HG02970 (cell line): ENCODE measurements around the gene GJB6.

ENCODE experiments used
- ATAC-seq: cut with Tn5 transposase; IDR thresholded peaks from one replicate; pipeline ENCODE4 v1.9.1; 2021; ENCODE audit warnings: mild to moderate bottlenecking, moderate library complexity, moderate number of reproducible peaks; ENCODE audit not compliant: unreplicated experiment, low FRiP score

The GJB6 gene

GRCh38 chr13:20190481-20191310 lies 41.4 kb downstream of the GJB6 start:
- no peak for ATAC-seq

GRCh38 chr13:20190076-20190475 lies 42.0 kb downstream of the GJB6 start:
- ATAC-seq: no peak

- ATAC-seq: no peak
These were observed 43.2 kb downstream of the GJB6 start for GRCh38 chr13:20188667-20189553.

DNA sequence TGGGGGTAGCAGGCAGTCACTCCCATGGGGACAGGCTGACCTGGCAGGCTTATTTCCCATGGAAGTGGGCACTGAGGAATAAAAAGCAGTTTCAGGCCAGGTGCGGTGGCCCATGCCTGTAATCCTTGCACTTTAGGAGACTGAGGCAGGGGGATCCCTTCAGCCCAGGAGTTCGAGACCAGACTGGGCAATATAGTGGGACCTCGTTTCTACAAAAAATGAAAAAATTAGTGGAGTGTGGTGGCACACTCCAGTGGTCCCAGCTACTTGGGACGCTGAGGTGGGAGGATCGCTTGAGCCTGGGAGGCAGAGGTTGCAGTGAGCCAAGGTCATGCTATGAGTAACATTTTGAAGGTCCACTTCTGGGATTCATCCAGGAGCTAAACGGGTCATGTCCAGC lies 45.3 kb downstream of the GJB6 start:
- ATAC-seq: no peak

DNA sequence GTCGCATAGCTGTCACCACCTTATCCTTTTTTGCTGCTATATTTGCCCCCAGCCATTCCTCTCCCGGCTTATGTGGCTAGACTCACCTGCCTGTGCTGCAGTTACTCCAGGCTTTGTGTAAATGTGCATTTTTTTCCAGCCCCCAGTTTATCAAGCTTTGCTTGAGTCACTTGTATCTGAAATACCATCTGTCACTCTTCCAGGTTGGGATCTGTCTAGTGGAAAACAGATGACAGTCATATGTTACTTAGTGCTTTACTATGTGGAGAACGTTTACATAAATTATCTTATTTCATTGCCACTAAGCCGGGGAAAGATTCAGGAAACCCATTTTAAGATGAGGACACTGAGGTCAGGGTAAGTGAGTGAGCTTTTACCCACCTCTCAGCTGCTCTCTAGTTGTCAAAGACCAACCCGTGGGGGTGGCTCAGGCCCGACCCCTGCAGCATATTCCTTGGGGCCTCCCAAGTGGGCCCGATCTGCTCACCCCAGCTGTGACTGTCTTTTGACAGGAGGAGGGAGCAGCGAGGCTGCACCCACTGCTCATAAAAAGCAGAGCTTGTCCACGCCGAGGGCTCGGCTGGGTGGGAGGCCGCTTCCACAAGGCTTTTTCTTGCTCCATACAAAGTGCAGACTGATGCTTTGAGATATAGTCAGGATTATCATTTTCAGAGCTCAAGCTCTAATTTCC lies 46.6 kb downstream of the GJB6 start:
- ATAC-seq: no peak

DNA sequence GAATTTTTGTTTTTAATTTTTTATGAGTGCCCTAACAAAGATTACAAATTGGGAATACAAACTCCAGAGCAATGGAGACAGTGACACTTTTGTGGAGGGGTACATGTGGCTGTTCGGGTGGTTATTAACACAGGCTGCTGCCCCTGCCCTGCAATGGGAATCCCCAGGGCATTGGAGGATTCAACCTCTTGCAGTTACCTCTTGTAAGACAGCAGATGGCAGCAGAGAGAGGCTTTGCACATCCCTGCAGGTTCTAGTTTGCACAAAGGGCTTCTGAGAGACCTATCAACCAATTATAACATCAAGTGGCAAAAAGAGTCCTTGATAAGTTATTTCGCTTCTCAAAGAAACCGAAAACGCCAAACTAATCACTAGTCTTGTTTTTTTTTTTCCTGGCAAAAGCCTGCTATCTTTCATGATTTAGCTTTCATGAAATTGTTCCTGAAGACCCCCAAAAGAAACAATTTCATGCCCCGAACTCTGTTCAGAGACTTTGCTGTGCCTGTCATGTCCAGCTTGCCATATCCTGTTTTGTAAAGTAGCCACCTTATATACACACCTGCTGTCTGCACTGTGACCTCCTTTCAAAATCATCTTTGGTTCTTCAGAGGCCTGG lies 49.8 kb downstream of the GJB6 start:
- no peak for ATAC-seq

DNA sequence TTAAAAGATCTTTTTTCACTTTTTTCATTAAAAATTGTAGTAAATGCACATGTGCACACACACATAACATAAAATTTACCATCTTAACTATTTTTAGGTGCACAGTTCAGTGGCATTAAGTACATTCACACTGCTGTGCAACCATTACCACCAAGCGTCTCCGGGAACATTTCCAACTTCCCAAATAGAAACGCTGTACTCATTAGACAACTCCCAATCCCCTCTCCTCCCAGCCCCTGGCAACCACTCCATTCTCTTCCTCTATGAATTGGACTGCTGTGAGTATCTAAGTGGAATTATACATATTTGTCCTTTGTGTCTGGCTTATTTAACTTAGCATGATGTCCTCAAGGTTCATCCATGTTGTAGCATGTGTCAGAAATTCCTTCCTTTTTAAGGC lies 50.9 kb downstream of the GJB6 start:
- no peak for ATAC-seq

DNA sequence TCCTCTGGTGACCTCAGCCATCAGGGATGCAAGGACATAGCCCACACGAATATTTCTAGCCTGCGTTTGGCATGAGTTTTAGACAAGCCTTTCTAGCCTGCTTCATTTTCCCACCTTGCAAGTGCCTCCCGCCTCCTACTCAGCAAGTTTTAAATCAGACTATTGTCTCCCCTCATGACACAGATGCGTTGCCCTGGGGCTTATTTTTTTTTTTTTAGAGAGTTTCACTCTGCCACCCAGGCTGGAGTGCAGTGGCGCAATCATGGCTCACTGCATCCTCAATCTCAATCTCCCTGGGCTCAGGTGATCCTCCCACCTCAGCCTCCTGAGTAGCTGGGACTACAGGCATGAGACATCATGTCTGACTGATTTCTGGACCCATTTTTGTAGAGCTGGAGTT lies 54.0 kb downstream of the GJB6 start:
- ATAC-seq: no peak

- ATAC-seq: no peak
These were observed 54.9 kb downstream of the GJB6 start for GRCh38 chr13:20177049-20177831.

DNA sequence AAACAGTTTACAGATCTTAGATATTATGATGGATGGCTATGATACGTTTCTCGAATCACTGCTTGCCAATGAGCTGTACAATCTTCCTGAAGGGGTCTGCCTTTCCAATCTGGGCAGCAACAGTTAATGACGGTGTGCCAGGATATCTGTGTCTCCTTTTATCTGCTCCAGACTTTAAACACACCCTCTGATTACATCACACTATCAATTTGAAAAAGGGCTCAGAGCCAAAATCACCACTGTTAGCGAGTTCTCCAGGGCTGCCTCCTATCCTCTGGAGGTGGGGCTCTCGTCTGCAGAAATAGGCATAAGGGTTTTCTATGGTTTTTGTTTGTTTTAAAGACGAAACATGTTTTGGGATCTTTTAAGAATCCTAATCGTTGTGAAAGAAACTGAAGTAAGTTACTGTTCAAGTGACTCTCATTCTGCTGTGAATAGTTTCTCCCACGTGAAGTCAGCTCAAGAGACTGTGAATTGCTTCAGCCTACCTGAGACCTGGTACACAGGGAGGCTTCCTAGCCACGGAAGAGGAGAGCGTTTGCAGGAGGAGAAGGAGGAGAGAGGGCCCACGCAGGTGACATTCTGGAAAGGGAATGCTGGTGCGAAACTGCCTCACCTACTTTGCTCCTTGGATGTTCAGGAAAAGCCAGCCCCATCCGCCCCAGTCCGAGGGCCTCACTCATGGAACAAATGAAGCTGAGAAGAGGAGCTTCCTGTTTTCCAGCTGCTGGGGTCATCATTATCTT lies 56.0 kb downstream of the GJB6 start:
- no peak for ATAC-seq

DNA sequence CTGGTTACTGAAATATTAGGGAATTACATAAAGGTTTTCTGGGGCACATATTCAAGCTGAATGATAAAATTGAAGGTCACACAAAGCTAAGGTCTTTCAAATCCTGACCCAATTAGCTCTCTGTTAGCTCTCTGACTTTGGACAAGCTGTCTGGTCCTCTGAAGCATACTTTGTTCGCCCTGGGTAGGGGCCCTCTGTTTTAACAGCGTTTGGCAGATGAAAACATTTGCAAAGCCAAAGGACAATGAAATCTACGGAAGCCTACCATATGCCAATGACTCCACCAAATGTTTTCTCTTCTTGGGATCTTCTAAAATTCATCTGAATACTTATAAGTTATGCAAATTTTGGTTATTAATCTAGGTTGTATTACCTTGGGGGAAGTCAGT lies 56.7 kb downstream of the GJB6 start:
- ATAC-seq: no peak

GRCh38 chr13:20174656-20175405 lies 57.3 kb downstream of the GJB6 start:
- no peak for ATAC-seq

- no peak for ATAC-seq
These were observed 58.9 kb downstream of the GJB6 start for GRCh38 chr13:20173116-20173746.
